ENCODE data around the gene EVPL.

DNA sequence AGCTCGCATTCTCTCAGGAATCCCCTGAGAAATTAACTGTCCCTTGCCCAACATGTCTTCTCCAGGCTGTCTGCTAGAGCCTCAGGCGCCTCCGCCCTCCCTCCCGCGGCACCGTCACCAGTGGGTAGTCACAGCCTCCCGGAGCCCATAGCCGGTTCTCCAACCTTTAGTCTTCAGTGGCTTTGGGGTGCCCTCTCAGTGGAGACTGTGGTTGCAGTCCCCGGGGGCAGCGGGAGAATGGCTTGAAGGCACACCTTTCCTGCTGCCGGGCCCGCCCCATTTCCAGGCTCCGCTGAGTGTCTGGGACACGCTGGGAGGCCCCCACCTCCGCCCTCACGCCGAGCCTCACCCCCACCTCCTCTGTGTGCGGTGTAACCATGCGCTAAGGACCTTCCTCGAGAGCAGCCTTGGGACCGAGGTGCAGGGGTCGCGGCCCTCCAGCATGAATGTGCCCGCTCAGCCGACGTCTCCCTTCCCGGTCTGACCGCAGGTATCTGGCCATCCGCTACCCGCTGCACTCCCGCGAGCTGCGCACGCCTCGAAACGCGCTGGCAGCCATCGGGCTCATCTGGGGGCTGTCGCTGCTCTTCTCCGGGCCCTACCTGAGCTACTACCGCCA is 49.1 kb upstream of the EVPL start:
- no peak for TF ChIP-seq CTCF (IDR thresholded peaks at IDR 0.05)
- no peak for TF ChIP-seq IRF1 (CRISPR knock-in tag; IDR thresholded peaks at IDR 0.05)
- TF ChIP-seq IRF2 (CRISPR knock-in tag; IDR thresholded peaks at IDR 0.05; ENCODE audit: borderline replicate concordance, low read depth), result no peak
- TF ChIP-seq, protein P1, sequence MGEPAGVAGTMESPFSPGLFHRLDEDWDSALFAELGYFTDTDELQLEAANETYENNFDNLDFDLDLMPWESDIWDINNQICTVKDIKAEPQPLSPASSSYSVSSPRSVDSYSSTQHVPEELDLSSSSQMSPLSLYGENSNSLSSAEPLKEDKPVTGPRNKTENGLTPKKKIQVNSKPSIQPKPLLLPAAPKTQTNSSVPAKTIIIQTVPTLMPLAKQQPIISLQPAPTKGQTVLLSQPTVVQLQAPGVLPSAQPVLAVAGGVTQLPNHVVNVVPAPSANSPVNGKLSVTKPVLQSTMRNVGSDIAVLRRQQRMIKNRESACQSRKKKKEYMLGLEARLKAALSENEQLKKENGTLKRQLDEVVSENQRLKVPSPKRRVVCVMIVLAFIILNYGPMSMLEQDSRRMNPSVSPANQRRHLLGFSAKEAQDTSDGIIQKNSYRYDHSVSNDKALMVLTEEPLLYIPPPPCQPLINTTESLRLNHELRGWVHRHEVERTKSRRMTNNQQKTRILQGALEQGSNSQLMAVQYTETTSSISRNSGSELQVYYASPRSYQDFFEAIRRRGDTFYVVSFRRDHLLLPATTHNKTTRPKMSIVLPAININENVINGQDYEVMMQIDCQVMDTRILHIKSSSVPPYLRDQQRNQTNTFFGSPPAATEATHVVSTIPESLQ (CRISPR knock-in tag; IDR thresholded peaks at IDR 0.05), result no peak

Data from WTC11 (cell line).